Amygdala (tissue), 56 donors: ENCODE data around the gene HHIP.

ENCODE experiments used
- DNase-seq, 56 donors: peaks; one replicate each; lab custom pipeline; 2025; lab: John Stamatoyannopoulos, UW

Gene HHIP, protein sequence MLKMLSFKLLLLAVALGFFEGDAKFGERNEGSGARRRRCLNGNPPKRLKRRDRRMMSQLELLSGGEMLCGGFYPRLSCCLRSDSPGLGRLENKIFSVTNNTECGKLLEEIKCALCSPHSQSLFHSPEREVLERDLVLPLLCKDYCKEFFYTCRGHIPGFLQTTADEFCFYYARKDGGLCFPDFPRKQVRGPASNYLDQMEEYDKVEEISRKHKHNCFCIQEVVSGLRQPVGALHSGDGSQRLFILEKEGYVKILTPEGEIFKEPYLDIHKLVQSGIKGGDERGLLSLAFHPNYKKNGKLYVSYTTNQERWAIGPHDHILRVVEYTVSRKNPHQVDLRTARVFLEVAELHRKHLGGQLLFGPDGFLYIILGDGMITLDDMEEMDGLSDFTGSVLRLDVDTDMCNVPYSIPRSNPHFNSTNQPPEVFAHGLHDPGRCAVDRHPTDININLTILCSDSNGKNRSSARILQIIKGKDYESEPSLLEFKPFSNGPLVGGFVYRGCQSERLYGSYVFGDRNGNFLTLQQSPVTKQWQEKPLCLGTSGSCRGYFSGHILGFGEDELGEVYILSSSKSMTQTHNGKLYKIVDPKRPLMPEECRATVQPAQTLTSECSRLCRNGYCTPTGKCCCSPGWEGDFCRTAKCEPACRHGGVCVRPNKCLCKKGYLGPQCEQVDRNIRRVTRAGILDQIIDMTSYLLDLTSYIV

GRCh38 chr4:144645631-144646522 is at the start of gene HHIP:
HHIP (plus strand) TSS chr4:144646156; CDS start chr4:144646676, 520 bp downstream.
- DNase-seq, result peak in 53 of 56 donors; percentile 13 to 85 (median 62)

DNA sequence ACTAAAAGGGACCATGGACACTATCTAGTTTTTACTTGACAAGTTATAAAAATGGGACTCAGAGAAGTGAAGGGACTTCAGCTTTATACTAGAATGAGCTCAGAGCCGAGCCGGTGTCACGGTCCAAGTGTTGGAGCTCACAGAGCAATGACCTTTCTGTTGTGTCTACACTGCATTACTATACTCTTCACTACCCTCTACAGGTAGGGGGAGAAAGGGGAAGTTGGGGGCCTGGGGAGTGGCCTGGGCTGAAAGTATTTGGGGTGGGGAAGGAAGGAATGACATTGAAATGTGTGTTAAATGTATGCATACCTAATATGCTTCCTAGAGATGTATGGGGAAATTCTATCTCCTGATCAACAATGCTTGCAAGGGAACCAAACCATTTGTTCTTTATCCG is 48.8 kb upstream of the HHIP start:
- DNase-seq, result no peak

GRCh38 chr4:144599621-144600020 is 46.3 kb upstream of the HHIP start:
- DNase-seq, result no peak

GRCh38 chr4:144611850-144612249 is 34.1 kb upstream of the HHIP start:
- DNase-seq, result peak in 16 of 56 donors; percentile 0 to 30 (median 6)

DNA sequence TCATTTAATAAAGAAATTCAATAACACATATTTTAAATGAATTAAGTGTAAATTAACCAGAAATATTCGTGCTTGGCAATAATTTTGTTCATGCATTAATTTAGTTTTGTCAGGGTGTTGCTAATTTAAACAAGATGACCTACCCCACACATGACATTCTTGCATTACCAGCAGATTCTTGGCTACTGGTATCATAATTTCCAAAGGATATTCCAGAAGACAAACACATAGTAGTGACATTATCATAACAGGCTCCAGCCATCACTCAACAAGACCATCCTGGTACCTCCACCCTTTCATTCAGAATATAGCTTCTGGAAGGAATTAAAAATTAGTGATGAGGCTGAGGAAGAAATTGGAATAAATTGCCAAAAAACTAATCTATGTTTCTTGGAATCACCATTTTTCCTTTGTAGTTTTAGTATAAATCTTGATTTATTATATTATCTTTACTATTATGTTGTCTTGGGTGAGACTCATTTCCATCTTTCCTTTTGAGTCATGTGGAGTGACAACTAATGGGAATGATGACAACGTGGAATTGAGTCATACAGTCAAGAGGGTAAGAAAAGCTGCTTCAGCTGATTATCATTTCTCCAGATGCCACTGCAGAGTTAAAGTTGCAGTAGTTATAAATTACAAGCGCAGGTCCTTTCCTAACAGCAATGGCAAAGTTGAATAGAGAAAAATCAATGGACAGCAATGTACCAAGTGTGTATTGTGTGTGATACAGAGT is 30.9 kb upstream of the HHIP start:
- DNase-seq, result no peak

- DNase-seq, result no peak
These were observed 24.3 kb upstream of the HHIP start for GRCh38 chr4:144621681-144622080.

- no peak for DNase-seq
These were observed 18.3 kb upstream of the HHIP start for GRCh38 chr4:144627663-144628076.

GRCh38 chr4:144633215-144633614 is 12.7 kb upstream of the HHIP start:
- DNase-seq, result no peak

- DNase-seq, result no peak
These were observed 10.8 kb upstream of the HHIP start for GRCh38 chr4:144634978-144635747.

DNA sequence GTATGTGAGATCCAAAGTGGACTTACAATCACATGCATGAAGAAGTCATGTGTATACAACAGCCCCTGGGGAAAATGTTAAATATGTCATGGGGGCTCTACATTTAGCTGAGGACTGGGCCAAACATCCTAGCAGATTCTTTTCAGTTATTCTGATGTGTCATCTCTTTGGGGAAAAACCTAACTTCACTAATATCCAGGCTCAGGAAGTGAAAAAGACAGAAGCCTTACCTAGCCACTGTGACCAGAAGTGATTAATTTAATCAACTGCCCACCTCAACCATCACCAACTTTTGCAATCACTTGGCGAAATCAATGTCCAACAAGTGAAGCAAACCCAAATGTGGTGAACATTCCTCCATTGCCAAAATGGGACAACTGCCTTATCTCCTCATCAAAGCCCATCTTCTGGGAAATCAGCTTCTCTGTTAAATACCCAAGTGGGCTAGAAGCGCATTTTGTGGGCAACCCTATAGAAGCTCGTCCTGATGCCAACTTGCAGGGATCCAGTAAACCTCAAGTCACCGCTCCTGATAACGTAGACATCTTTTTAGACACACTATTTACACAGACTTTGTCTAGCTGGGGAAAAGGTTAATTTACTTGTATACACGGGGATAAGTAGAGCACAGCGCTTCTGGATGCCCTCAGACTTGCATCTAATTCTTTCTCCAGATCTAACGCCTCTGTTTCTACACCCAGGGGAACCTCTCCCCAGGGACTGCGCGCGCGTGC is 1.4 kb upstream of the HHIP start:
- no peak for DNase-seq

DNA sequence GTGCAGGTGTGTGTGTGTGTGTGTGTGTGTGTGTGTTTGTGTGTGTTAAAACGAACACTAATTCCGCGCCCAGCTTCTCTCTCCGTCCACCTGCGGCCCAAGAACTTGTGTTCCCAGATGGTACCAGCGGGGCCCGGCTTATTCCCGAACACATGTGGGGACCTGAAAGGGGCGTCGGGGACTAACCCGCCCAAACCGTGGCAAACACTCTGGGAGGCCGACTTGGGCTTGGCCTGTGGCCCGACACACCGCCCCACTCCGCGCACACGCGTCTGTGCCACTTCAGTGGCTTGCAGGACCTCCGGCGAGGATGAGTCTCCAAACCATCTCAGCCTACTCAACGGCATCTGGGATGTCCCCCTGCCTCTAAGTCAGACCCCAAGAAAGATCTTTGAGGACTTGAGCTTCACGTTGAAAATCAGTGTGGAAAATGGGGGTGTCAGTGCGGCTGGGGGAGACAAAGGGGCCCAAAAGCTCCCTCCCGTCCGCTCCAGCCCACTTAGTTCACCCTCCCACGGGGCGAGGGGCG is 790 bp upstream of the HHIP start:
- peak in 9 of 56 donors; percentile 12 to 50 (median 24) for DNase-seq

- peak in 38 of 56 donors; percentile 5 to 64 (median 42) for DNase-seq
These were observed 653 bp downstream of the HHIP start for GRCh38 chr4:144646523-144647094.

DNA sequence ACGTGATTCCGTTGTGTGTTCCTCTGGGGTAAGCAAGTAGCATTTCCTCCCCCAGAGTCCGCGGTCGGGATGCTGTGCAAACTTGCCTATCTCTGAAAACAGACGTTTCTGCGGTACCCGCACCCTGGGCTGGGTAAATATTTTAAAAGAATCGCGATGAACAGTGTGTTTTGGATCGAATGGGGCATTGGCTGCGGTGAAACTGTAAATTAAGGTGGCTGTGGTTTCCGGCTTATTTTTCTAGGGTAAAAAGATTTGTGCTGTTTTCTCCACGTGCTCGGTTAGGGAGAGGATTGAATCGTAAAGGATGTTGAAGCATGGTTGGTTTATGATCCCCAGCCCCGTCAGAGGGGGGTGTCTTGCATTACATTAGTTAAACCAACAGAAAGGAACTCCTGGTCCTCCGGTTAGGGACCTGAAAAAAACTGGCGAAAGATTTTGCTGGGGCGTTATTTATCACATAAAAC is 1.2 kb downstream of the HHIP start:
- peak in 20 of 56 donors; percentile 4 to 56 (median 38) for DNase-seq

DNA sequence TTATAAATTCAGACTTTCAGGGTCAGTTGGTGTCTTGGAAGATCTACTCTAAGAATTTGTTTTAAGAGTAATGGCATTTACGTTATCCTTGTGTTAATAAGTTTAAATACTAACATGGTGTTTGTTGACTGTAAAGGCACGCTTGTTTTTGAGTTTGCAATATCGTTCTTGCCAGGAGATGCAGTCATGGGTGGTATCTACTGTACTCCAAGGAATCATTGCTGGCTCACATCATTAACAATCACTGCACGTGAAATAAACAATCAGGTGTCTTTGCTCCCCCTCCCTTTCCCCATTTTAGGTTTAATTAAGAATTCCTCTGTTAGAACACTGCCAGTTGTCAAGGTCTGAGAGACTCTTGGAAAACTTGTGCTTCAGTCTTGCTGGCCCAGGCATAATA is 1.6 kb downstream of the HHIP start:
- no peak for DNase-seq

DNA sequence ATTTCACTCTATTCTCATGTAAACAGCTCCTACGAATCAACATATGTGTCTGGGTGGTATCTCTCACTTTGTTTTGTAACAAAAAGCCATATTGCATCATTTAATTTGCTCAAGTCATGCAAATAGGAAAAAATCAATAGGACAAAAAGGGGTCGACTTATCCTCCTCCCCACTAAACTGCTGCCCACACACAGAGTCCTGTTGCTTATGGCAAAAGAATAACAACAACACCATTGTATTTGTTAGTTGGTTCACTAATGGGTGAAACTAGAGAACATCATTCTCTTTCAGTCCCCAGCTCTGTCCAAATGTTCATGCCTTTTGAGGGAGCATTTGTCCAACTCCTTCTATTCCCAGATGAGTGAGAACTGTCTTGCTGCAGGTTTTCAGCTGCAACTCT is 2.1 kb downstream of the HHIP start:
- DNase-seq, result peak in 4 of 56 donors; percentile 7 to 42 (median 17)

- DNase-seq, result no peak
These were observed 3.7 kb downstream of the HHIP start for GRCh38 chr4:144649646-144650045.

DNA sequence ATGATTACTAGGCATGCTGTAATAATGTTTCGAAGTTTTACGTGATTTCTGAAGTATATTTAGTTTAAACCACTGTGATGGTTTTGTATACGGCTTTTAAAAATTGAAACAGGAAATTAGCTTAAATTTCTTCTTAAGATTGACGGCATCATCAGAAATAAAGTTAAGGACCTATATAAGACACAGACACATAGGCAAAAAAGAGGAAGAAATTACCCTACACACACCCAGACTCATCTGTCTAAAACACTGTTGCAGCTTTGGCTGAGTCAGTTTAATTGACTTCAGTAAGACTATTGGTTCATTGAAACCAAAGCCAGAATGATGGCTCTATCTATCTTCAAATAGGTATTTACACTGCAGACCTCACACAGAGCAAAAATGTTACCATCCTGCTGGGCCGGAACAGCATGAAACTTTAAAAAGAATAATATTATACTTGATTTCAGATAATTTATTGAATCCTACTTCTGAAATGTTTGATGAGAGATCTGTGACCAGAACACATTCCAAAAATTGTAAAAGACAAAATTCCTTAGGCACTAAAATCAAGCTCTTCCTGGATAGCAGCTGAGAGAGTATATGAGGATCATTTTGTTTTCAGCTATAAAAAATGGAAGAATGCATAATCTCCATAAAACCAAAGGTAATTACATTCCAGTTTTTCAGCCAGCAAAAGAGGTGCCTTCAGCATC is 4.5 kb downstream of the HHIP start:
- no peak for DNase-seq
